Left ventricle myocardium inferior (tissue), 1 donor: ENCODE data around the gene FAM193A. TPM values are rescaled to one million over a fixed set of nuclear protein-coding genes. Genes with fewer than 3 reads are reported as not detected.
"Not testable (repeated sequence)": the region's sequence is repeated elsewhere in the genome, so short reads cannot be mapped to it uniquely, and the experiment has no call there.

ENCODE experiments used
- DNase-seq: peaks from one replicate; pipeline ENCODE4 v3.0.0-alpha.2; 2020
- H3K27ac ChIP-seq: fragments of 200-600 bp; replicated peaks from 2 replicates; pipeline ENCODE4 v1.8.0; 2021
- H3K27me3 ChIP-seq: fragments of 200-600 bp; 2 replicates; pipeline ENCODE4 v1.8.0; 2021; ENCODE audit warnings: low read depth
- H3K36me3 ChIP-seq: fragments of 200-600 bp; 2 replicates; pipeline ENCODE4 v1.8.0; 2021
- H3K4me1 ChIP-seq: fragments of 200-600 bp; 2 replicates; pipeline ENCODE4 v1.8.0; 2021
- H3K4me3 ChIP-seq: fragments of 200-600 bp; 2 replicates; pipeline ENCODE4 v1.8.0; 2021; ENCODE audit warnings: mild to moderate bottlenecking, moderate library complexity
- H3K9me3 ChIP-seq: fragments of 200-600 bp; replicated peaks from 2 replicates; pipeline ENCODE4 v1.8.0; 2021
- CTCF ChIP-seq: fragments of 200-600 bp; IDR thresholded peaks from 2 replicates; pipeline ENCODE4 v1.8.0; 2021; ENCODE audit warnings: antibody characterized with exemption, mild to moderate bottlenecking, borderline replicate concordance
- intact Hi-C: fragments of 100-400 bp; cut with micrococcal nuclease; formaldehyde crosslinking; loops from one replicate; pipeline ENCODE4 v1.11.0; 2022
- total RNA-seq: library from RNA; stranded (reverse); fragmentation: NEBNext Ultra II Directional; extraction: Animal tissue kit (Norgen Biotek cat#: 25700); gene quantifications from one replicate; pipeline ENCODE4 v1.2.1, GENCODE V29; 2021
- donor health status: DM: no; HTN: yes; CAD: no; lungs with severe emphysema.

Gene FAM193A
- total RNA-seq, 1 donor from 2014 or later: 16.0 TPM

- no peak for TF ChIP-seq CTCF
- Histone ChIP-seq H3K4me1 (peaks cover 44% of the 10 kb centered on the region), H3K27me3 (no peaks in the 10 kb centered on the region), H3K4me3 (no peak overlapping the region), H3K36me3 (peaks cover 4% of the 10 kb centered on the region), H3K27ac (no peak overlapping the region), H3K9me3 (no peaks in the 10 kb centered on the region)
- no peak for DNase-seq
- intact Hi-C loops: no loop called here
These were observed 70.6 kb downstream of the FAM193A start for GRCh38 chr4:2606960-2607506.

GRCh38 chr4:2607822-2608221, 71.4 kb downstream of the FAM193A start:
- intact Hi-C loops: no loop called here
- no peaks in the 10 kb centered on the region for H3K27me3 ChIP-seq
- H3K36me3 ChIP-seq: peaks cover 4% of the 10 kb centered on the region
- peaks cover 44% of the 10 kb centered on the region for H3K4me1 ChIP-seq
- H3K4me3 ChIP-seq: no peak overlapping the region
- no peak for TF ChIP-seq CTCF
- H3K27ac ChIP-seq: no peak overlapping the region
- no peaks in the 10 kb centered on the region for H3K9me3 ChIP-seq
- DNase-seq: no peak

GRCh38 chr4:2608291-2608690, 71.8 kb downstream of the FAM193A start:
- TF ChIP-seq CTCF: no peak
- H3K4me1 ChIP-seq: peaks cover 44% of the 10 kb centered on the region
- DNase-seq: no peak

GRCh38 chr4:2615821-2616220, 79.4 kb downstream of the FAM193A start:
- Histone ChIP-seq H3K27me3 (no peaks in the 10 kb centered on the region), H3K36me3 (no peaks in the 10 kb centered on the region), H3K4me3 (no peak overlapping the region), H3K9me3 (no peaks in the 10 kb centered on the region), H3K27ac (no peak overlapping the region), H3K4me1 (peaks cover 54% of the 10 kb centered on the region)
- TF ChIP-seq CTCF: no peak
- no peak for DNase-seq
- intact Hi-C loops: no loop called here

More at GRCh38 chr4:2608291-2608690, 71.8 kb downstream of the FAM193A start:
- peaks cover 4% of the 10 kb centered on the region for H3K36me3 ChIP-seq
- no peaks in the 10 kb centered on the region for H3K9me3 ChIP-seq
- intact Hi-C loops: no loop called here
- H3K27me3 ChIP-seq: no peaks in the 10 kb centered on the region
- H3K27ac ChIP-seq: no peak overlapping the region
- H3K4me3 ChIP-seq: no peak overlapping the region

GRCh38 chr4:2617955-2618354, 81.5 kb downstream of the FAM193A start:
- DNase-seq: no peak
- TF ChIP-seq CTCF: no peak
- intact Hi-C loops: no loop called here

GRCh38 chr4:2618729-2619128, 82.3 kb downstream of the FAM193A start:
- H3K27me3 ChIP-seq, H3K27ac ChIP-seq, H3K4me3 ChIP-seq, H3K36me3 ChIP-seq, intact Hi-C loops, DNase-seq, H3K9me3 ChIP-seq: not testable (repeated sequence)
- H3K4me1 ChIP-seq: peaks cover 78% of the 10 kb centered on the region

More at GRCh38 chr4:2617955-2618354, 81.5 kb downstream of the FAM193A start:
- Histone ChIP-seq H3K4me3 (no peak overlapping the region), H3K4me1 (peaks cover 70% of the 10 kb centered on the region), H3K27me3 (no peaks in the 10 kb centered on the region), H3K9me3 (no peaks in the 10 kb centered on the region), H3K27ac (no peak overlapping the region), H3K36me3 (no peaks in the 10 kb centered on the region)
